HUDEP-2 (cell line): ENCODE results near the gene NLGN2.

Experiments
- DNase-seq, 76 experiments: peaks; one replicate each; lab custom pipeline; 2025; ENCODE audit not compliant: unreplicated experiment in 76 of 76; lab: John Stamatoyannopoulos, UW

Gene NLGN2

DNA sequence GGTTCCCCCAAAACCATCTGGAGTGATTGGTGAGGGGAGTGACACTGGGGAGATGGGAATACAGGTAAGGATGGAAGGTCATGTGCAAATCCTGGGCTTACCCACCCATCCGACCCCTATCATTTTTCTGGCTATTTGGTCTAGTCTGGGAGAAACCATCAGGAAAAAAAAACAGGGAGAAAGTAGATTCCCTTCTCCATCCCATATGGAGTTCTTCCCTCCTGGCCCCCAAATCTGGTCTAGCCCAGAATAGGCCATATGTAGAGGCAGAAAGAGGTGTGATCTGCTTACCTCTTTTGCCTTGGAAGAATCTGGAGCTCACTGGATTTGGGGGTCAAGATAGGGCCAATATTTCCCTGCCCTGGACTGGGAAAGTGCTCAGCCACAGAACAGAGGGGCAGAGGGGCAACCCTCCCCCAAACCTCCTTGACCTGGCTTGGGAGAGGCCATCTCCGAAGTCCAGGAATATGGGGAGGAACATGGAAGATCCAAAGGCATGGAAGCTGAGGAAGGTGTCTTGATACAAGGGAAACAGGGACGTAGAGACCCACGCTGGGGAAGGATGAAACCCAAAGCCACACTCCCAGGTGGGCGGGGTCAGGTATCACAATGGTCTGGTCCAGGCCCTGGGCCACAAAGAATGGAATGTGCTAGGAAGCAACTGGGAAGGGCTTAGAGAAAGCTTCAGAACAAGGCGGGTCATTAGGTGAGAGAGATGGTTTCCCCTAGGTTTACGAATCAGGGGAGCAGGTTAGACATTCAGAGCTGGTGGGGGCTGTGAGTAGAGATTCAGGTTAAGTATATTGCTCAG is 53.4 kb downstream of the NLGN2 start:
- no peak for DNase-seq

DNA sequence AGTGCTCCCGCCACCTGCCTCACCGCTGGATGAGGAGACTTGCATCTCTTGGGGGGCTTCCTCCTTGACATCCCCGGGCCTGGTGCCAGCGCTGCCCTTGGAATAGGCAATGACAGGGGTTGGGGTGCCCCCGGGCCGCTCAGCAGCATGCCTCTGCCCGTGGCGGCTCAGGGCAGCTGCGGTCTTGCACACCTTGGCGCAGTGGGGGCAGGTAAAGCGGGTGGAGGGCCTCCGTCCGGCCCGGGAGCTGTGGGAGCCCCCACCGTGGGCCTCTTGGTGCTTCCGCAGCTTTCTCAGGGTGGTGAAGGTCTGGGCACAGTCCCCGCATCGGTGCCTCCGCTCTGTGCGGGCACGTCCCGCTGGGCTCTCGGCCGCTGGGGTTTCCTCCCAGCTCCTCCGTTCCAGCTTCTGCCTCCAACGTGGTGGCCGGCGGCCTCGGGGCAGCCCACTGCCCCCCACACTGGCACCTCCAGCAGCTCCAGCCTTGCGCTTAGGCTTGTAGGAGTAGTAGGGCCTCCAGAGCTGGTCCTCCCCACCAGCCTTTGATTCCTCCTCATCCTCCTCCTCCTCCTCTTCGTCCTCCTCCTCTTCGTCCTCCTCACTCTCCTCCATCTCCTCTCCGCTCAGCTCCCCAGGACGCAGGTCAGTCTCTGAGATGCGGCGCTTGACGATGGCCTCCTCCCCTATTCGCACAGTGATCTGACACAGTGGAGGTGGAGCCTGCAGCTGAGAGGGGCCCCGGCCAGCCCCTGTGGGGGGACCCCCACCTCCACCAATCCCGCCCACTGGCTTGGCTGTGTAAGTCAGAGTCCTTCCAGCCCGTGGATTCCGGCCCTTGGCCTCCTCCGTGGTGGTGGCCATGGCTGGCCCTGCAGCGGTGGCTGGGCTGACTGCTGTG is 55.1 kb downstream of the NLGN2 start:
- no peak for DNase-seq

- no peak for DNase-seq
These were observed 55.8 kb downstream of the NLGN2 start for GRCh38 chr17:7463372-7463846.

GRCh38 chr17:7464081-7464480 is 56.4 kb downstream of the NLGN2 start:
- DNase-seq = no peak

DNA sequence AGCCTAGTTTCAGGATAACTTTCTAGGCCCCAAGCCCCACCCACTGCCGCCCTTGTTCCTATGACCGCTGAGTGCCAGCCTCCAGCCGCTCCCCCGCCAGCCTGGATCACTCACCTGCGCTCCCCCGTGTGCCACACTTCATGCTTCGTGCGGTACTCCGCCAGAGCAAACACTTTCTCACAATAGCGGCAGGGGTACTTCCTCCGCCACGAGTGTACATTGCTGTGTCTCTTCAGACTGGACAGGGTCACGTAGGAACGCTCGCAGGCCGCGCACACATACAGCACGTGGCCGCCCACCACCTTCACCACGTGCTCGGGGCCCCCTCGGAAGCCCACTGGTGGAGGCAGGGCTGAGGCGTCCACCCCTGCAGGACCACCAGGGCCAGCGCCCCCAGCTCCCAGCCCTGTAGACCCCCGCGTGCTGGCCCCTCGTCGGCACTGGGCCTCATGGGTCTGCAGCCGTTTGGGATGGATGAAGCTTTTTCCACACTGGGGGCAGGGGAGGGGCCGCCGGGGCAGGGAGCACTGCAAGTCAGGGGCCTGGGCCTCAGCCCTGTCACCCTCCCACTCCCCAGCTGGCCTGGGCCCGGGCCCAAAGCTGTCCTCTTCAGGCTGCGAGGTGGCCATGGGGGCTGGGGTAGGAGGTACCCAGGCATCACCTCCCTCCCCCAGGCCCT is 58.1 kb downstream of the NLGN2 start:
- no peak for DNase-seq

GRCh38 chr17:7466318-7466638 is 58.6 kb downstream of the NLGN2 start:
- no peak for DNase-seq

GRCh38 chr17:7466639-7467341 is 59.1 kb downstream of the NLGN2 start:
- DNase-seq = peak in 50 of 76 experiments; percentile 13 to 76 (median 44)

DNA sequence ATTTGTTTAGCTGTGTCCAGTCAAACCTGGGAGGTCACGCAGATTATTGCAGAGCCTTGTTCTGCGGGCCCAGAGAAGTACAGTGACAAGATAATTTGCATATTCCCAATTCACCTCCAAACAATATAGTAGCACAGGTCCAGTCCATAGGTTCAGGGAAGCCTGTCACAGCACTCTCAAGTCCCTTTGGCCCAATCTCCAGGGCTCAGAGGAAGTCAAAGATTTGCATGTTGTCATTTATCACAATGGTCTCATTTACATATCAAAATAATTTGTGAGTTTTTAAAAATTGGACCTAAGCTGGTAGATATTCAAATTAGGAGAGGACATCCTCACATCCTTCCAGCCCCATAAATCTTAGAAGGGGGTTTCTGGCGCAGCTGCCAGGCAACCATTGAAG is 59.9 kb downstream of the NLGN2 start:
- DNase-seq = no peak

GRCh38 chr17:7468290-7468689 is 60.6 kb downstream of the NLGN2 start:
- no peak for DNase-seq

DNA sequence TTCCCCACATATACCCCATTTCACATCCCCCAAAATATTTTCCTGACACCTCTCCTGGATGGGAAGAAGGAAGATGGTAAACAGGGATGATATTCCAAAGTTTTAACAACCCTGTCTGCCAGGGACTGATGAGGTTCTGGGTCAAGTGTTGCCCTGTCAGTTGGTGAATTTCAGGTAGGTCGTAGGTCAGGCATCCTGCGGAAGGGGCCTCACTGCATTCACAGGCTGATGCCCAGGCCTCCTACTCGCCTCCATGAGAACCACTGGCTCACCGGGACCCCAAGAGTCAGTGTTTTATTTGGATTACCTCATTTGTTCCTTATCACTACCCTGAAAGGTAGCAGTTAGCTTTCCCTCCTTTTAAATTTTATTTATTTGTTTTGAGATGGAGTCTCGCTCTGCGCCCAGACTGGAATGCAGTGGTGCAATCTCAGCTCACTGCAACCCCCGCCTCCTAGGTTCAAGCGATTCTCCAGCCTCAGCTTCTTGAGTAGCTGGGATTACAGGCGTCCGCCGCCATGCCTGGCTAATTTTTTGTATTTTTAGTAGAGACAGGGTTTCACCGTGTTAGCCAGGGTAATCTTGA is 61.3 kb downstream of the NLGN2 start:
- no peak for DNase-seq
